ENCODE data around the gene HCAR3. TPM values are rescaled to one million over a fixed set of nuclear protein-coding genes. Genes with fewer than 3 reads are reported as not detected.

HCAR3 gene
- total and polyA plus RNA-seq, 2 of the 13 experiments (the other 11 are each of a cell fraction or from before 2014, with no cell fraction given) = 0.11 to 12.8 TPM

DNA sequence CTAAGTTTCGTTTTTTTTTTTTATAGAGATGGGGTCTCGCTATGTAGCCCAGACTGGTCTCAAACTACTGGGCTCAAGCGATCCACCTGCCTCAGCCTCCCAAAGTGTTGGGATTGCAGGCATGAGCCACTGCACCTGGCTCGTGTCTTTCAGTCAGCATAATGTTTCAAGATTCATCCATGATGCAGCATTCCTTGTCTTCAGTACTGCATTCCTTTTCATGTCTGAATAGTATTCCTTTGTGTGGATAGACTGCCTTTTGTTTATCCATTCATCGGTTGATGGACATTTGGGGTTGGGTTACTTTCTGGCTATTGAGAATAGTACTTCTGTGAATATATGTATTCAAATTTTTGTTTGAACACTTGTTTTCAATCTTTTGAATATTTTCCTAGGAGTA is 50.9 kb downstream of the HCAR3 start:
- BruUV-seq (replicated peaks) = no TSS peak
- Histone ChIP-seq H4K20me1 (ENCODE audit: insufficient read depth, low read length) (no peaks in the 10 kb centered on the region), H3K27me3 (ENCODE audit: control insufficient read depth in 1 of 2, insufficient read depth in 2 of 2, low read length in 2 of 2) (no peaks in the 10 kb centered on the region), H3K36me3 (replicated peaks in 1 of 2; ENCODE audit: control insufficient read depth in 1 of 2, insufficient read depth in 2 of 2, low read length in 2 of 2) (no peaks in the 10 kb centered on the region), H3K4me3 (replicated peaks in 1 of 3; ENCODE audit: insufficient read depth in 1 of 3, low read depth in 2 of 3, low read length in 3 of 3) (no peak overlapping the region), H2AFZ (ENCODE audit: low read length) (no peak overlapping the region), H3K4me2 (ENCODE audit: low read depth, low read length) (no peak overlapping the region), H3K9ac (ENCODE audit: insufficient read depth, low read depth, low read length) (no peak overlapping the region), H3K4me1 (ENCODE audit: insufficient read depth, low read length) (peaks cover 12% of the 10 kb centered on the region), H3K27ac (ENCODE audit: extremely low read length, insufficient read depth, low read length) (no peak overlapping the region), H3K79me2 (ENCODE audit: insufficient read depth, low read length) (no peaks in the 10 kb centered on the region), H3K9me3 (ENCODE audit: low read length) (no peaks in the 10 kb centered on the region)
- in situ Hi-C loops (cut with HindIII; ENCODE audit: extremely low pct_ligation_motif_present, low pct_unique_long_range_greater_than_20kb) (no loop called here), intact Hi-C loops (cut with micrococcal nuclease; ENCODE audit: unreplicated experiment) (no loop called here)
- DNase-seq (ENCODE audit: low spot score) (no peak), FAIRE-seq (no peak), ATAC-seq (no peak)
- ChIA-PET CTCF (ENCODE audit: low intra/inter-chr PET ratio, low total read pairs) (no interaction called here), POLR2A (no interaction called here)
- whole genome bisulfite sequencing (ENCODE audit: low lambda C conversion rate) = 67% methylated on average over 5 of the region's 5 CpGs
- TF ChIP-seq ZFP36 (IDR thresholded peaks at IDR 0.05; ENCODE audit: borderline replicate concordance, low read depth, low read length, partially characterized antibody) (no peak), TFDP1 (CRISPR knock-in tag; IDR thresholded peaks at IDR 0.05; ENCODE audit: borderline replicate concordance) (no peak), RFX1 (IDR thresholded peaks at IDR 0.05) (no peak), ETV6 (CRISPR knock-in tag; conservative IDR thresholded peaks at IDR 0.05) (no peak), KLF13 (CRISPR knock-in tag; IDR thresholded peaks at IDR 0.05) (no peak), TEAD2 (CRISPR knock-in tag; IDR thresholded peaks at IDR 0.05) (no peak), KLF15 (CRISPR knock-in tag; IDR thresholded peaks at IDR 0.05; ENCODE audit: borderline replicate concordance) (no peak), HNF1B (CRISPR knock-in tag; IDR thresholded peaks at IDR 0.05) (no peak), FIP1L1 (IDR thresholded peaks at IDR 0.05; ENCODE audit: borderline replicate concordance, insufficient read depth, low read depth, low read length) (no peak)
